ENCODE data around the gene C12orf43. TPM values are rescaled to one million over a fixed set of nuclear protein-coding genes. Genes with fewer than 3 reads are reported as not detected.

C12orf43 gene
- total and polyA plus RNA-seq, 2 of the 4 experiments (the other 2 are of a cell fraction), result 12.5 to 13.5 TPM

GRCh38 chr12:121057794-121058193 is 41.5 kb upstream of the C12orf43 start:
- POLR2A ChIA-PET (ENCODE audit: unreplicated experiment), result interaction anchor here (0.6 kb wide), 1 partner anchor 20 kb away, joined by 8 read pairs; no protein-coding TSS in a partner anchor
- intact Hi-C loops (cut with micrococcal nuclease) (no loop called here), dilution Hi-C loops (cut with HindIII; ENCODE audit: low sequenced_read_pairs, unreplicated experiment) (no loop called here), in situ Hi-C loops (cut with MboI; ENCODE audit: low sequenced_read_pairs) (no loop called here)
- Histone ChIP-seq H3K18ac (ENCODE audit: low read depth, low read length) (no peak overlapping the region), H2AK5ac (ENCODE audit: low read depth, low read length) (no peak overlapping the region), H3K9me3 (ENCODE audit: control insufficient read depth, insufficient read depth, low read length) (no peaks in the 10 kb centered on the region), H3K79me1 (ENCODE audit: low read depth in 1 of 2, low read length in 2 of 2) (no peaks in the 10 kb centered on the region), H3K4me1 (ENCODE audit: control insufficient read depth, insufficient read depth, low read length) (no peaks in the 10 kb centered on the region), H3K56ac (ENCODE audit: extremely low read depth, insufficient read depth, low read length) (no peak overlapping the region), H4K20me1 (ENCODE audit: insufficient read depth, low read length) (no peaks in the 10 kb centered on the region), H2AFZ (replicated peaks; ENCODE audit: low read length, poor library complexity) (no peak overlapping the region), H3K14ac (replicated peaks; ENCODE audit: low read depth, low read length) (no peak overlapping the region), H3K36me3 (ENCODE audit: control insufficient read depth, insufficient read depth, low read length) (no peaks in the 10 kb centered on the region), H3K4me2 (ENCODE audit: low read depth, low read length) (no peak overlapping the region), H3K23ac (ENCODE audit: low read depth, low read length) (no peak overlapping the region), H4K8ac (ENCODE audit: low read depth in 2 of 2, low read length in 2 of 2) (no peak overlapping the region), H2BK5ac (ENCODE audit: low read depth, low read length, poor library complexity, severe bottlenecking) (no peak overlapping the region), H2BK20ac (ENCODE audit: low read depth, low read length) (no peak overlapping the region), H3K27ac (ENCODE audit: insufficient read depth, low read length) (no peak overlapping the region), H3K9ac (ENCODE audit: low read depth, low read length) (no peak overlapping the region), H3K4me3 (ENCODE audit: insufficient read depth, low read depth, low read length) (no peak overlapping the region), H3K27me3 (ENCODE audit: control insufficient read depth, insufficient read depth, low read length) (peaks cover 13% of the 10 kb centered on the region), H2BK15ac (ENCODE audit: low read depth, low read length) (no peak overlapping the region), H3K9me1 (ENCODE audit: insufficient read depth, low read length) (no peaks in the 10 kb centered on the region), H4K5ac (ENCODE audit: low read depth, low read length) (no peak overlapping the region), H3K4ac (ENCODE audit: low read depth, low read length) (no peak overlapping the region), H2BK120ac (ENCODE audit: low read depth, low read length) (no peak overlapping the region), H4K91ac (ENCODE audit: insufficient read depth, low read depth, low read length) (no peak overlapping the region), H2AK9ac (replicated peaks; ENCODE audit: low read depth, low read length, poor library complexity) (no peak overlapping the region)
- ATAC-seq (ENCODE audit: low read depth) (no peak), DNase-seq (no peak)
- no TSS peak for BruUV-seq (replicated peaks)
- TF ChIP-seq FOS (IDR thresholded peaks at IDR 0.05; ENCODE audit: low read depth, low read length) (no peak), MAZ (IDR thresholded peaks at IDR 0.05; ENCODE audit: borderline replicate concordance, low read depth, low read length) (no peak), MXI1 (IDR thresholded peaks at IDR 0.05; ENCODE audit: borderline replicate concordance, low read depth, low read length) (no peak), RAD21 (IDR thresholded peaks at IDR 0.05; ENCODE audit: low read length) (no peak), POLR2A (IDR thresholded peaks at IDR 0.05; ENCODE audit: low read depth, low read length) (no peak), CHD1 (IDR thresholded peaks at IDR 0.05; ENCODE audit: low read depth, low read length) (no peak), BHLHE40 (IDR thresholded peaks at IDR 0.05; ENCODE audit: low read depth, low read length) (no peak), SMC3 (IDR thresholded peaks at IDR 0.05; ENCODE audit: low read depth, low read length) (no peak), RFX5 (IDR thresholded peaks at IDR 0.05; ENCODE audit: low read depth, low read length) (no peak), MAFK (IDR thresholded peaks at IDR 0.05; ENCODE audit: low read depth, low read length) (no peak), CEBPB (IDR thresholded peaks at IDR 0.05; ENCODE audit: low read depth, low read length) (no peak), NFE2L2 (IDR thresholded peaks at IDR 0.05; ENCODE audit: low read depth, low read length) (no peak), USF2 (IDR thresholded peaks at IDR 0.05; ENCODE audit: low read depth, low read length) (no peak), CTCF (conservative IDR thresholded peaks at IDR 0.05; ENCODE audit: low read depth, low read length) (no peak), RCOR1 (IDR thresholded peaks at IDR 0.05; ENCODE audit: insufficient replicate concordance, low read length) (no peak)
- TF ChIP-seq, protein P1, sequence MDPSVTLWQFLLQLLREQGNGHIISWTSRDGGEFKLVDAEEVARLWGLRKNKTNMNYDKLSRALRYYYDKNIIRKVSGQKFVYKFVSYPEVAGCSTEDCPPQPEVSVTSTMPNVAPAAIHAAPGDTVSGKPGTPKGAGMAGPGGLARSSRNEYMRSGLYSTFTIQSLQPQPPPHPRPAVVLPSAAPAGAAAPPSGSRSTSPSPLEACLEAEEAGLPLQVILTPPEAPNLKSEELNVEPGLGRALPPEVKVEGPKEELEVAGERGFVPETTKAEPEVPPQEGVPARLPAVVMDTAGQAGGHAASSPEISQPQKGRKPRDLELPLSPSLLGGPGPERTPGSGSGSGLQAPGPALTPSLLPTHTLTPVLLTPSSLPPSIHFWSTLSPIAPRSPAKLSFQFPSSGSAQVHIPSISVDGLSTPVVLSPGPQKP (IDR thresholded peaks at IDR 0.05; ENCODE audit: borderline replicate concordance, low read depth, low read length), result no peak
- CTCF ChIA-PET, result no interaction called here
- WGBS, 2 experiments (ENCODE audit: extremely low coverage in 2 of 2, insufficient read length in 1 of 2), result 53% methylated on average over 3 of the region's 9 CpGs; no CpG with 5 or more reads in 1 of the 2 experiments
